HG02870 (cell line): ENCODE measurements around the gene LMTK3.
"Not testable (repeated sequence)": the region's sequence is repeated elsewhere in the genome, so short reads cannot be mapped to it uniquely, and the experiment has no call there.

Experiments
- ATAC-seq: cut with Tn5 transposase; IDR thresholded peaks from one replicate; pipeline ENCODE4 v1.9.1; 2021; ENCODE audit warnings: mild to moderate bottlenecking, moderate library complexity; ENCODE audit not compliant: unreplicated experiment

The LMTK3 gene

GRCh38 chr19:48541813-48542212 is 30.2 kb upstream of the LMTK3 start:
- ATAC-seq: no peak

GRCh38 chr19:48540110-48540509 is 28.5 kb upstream of the LMTK3 start:
- ATAC-seq: no peak

GRCh38 chr19:48539503-48540096 is 28.0 kb upstream of the LMTK3 start:
- ATAC-seq: no peak

GRCh38 chr19:48538057-48538456 is 26.4 kb upstream of the LMTK3 start:
- not testable (repeated sequence) for ATAC-seq

DNA sequence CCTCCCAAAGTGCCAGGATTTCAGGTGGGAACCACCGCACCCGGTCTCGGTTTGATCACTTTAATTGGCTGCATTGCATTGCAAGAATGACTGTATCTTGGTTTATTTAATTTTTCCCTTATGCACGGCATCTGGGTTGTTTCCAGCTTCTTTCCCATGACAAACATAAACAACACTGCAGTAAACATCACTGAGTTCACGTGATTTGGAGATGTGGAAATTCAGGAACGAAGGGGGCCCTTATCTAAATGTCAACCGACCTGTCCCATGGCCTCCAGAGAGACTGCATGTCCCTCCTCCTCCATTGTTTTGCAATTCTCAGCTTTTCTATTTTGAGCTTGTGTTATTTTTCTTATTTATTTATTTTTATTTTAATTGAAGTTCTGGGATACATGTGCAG is 25.9 kb upstream of the LMTK3 start:
- ATAC-seq: no peak

GRCh38 chr19:48533770-48534169 is 22.1 kb upstream of the LMTK3 start:
- ATAC-seq: no peak

- ATAC-seq: no peak
Observed at GRCh38 chr19:48530770-48531169, 19.1 kb upstream of the LMTK3 start.

GRCh38 chr19:48530066-48530720 is 18.6 kb upstream of the LMTK3 start:
- ATAC-seq: no peak

DNA sequence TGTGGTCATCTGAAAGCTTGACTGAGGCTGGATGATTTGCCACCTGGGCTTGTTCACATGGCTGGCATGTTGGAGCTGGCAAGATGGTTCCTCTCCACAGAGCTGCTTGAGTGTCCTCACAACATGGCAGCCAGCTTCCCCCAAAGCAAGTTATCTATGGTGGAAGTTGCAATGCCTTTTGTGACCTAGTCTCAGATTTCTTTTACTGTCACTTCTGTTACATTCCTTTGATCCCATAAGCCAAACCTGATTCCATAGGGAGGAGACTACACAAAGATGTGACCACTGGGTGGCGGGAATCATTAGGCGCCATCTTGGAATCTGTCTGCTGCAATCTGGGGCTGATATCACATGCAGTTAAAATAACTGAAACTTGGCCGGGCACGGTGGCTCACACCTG is 17.5 kb upstream of the LMTK3 start:
- ATAC-seq: no peak

DNA sequence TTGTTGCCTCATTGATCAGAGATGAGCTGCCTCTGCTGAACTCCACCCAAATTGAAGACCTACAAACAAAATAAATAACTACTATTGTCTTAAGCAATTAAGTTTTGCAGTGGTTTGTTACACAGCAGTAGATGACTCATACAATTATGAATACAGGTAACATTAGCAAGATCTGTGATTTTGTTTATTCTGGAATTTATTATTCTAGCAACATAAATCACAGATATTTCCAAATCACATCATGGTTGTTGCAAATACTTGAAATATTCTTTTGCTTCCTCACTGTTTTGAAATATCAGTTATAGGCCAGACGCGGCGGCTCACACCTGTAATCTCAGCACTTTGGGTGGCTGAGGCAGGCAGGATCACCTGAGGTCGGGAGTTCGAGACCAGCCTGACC is 13.1 kb upstream of the LMTK3 start:
- no peak for ATAC-seq

- no peak for ATAC-seq
Observed at GRCh38 chr19:48524221-48524620, 12.6 kb upstream of the LMTK3 start.

- no peak for ATAC-seq
Observed at GRCh38 chr19:48520134-48520533, 8.5 kb upstream of the LMTK3 start.

- not testable (repeated sequence) for ATAC-seq
Observed at GRCh38 chr19:48519426-48519825, 7.8 kb upstream of the LMTK3 start.

- ATAC-seq: no peak
Observed at GRCh38 chr19:48518207-48518606, 6.6 kb upstream of the LMTK3 start.

DNA sequence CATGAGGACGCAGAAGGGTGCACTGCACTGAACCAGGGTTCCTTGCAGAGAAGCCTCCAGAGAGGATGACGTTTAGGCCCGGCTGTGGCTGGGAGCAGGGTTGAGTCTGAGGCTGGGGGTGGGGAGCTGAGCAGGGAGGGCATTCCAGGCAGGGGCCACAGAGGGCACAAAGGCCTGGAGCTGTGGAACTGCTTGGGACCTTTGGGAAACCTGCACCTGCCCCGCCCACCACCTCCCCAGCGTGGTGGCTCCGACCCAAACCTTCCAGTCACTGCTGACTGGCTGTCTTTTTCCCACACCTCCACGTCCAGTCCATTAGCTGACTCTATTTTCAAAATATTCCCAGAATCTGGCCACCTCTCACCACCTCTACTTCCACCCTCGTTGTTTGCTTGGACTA is 4.9 kb upstream of the LMTK3 start:
- no peak for ATAC-seq

- no peak for ATAC-seq
Observed at GRCh38 chr19:48514123-48514458, 2.5 kb upstream of the LMTK3 start.

GRCh38 chr19:48513289-48514122 is 1.9 kb upstream of the LMTK3 start:
- no peak for ATAC-seq

DNA sequence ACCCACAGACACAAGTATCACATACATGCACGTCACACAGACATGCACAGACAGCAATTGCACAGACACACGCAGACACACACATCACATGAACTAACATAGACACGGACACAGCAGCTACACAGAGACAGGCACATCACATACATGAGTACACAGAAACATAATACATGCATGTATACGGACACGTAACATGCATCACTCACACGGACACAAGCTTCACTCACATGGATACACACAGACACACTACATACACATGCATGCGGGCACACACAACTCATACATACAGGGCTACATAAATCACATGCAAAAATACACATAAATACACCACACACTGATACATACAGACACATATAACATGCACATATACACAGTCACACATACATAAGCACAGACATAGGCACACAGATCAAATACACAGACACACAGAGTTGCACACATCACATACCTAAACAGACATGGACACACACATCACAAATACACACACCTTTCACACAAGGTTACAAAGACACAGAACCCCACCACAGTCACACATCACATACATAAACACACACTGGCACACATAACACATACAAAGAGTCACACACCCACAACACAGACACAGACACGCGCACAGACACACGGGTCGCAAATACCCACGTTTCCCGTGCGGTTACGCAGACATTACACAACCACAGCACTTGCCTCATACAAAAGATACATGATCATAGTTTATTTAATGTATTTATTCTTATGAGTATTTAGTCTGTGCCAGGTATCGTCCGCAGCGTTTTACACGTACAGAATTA is 1.1 kb upstream of the LMTK3 start:
- no peak for ATAC-seq

- no peak for ATAC-seq
Observed at GRCh38 chr19:48511321-48511731, 309 bp downstream of the LMTK3 start.

DNA sequence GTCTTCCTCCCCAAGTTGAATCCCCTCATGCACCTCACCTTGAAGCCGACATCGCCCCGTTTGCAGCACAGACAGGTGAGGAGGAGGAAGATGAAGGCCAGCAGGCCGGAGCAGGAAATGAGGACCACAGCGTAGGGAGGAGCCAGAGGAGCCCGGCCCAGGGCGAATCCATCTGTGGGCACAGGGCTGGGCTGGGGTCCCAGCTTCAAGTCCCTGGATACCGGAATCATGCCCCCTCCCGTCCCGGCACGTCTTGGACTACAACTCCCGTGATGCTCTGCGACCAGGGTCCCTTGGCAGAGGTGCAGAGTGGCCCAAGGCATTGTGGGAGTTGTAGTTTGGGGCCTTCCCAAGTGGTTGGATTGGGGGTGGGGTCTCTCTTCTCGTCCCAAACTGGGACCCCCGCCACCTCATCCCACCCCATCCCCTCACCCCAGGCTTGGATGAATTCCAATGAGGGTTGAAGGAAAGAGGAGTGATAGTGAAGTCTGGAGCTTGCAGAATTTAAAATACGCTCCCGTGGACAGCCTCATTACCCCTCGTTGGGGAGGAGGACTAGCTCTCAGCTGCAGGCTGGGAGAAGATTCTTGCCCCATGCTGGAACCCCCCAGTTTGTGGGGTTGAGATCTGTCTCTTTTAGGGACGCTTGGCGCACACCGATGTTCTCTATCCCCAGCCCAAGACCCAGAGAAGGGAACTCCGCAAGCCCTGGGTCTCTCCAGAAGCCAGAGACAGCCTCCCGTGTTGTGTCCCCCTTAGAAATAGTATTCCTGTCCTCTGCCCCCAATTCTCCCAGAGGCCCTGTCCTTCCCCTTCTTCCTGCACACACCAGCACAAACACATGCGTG is 990 bp downstream of the LMTK3 start:
- no peak for ATAC-seq
